Fibroblast of skin of right biceps (primary cell): ENCODE results near the gene POLR2A.
A peak's percentile ranks its signal among the peaks of the same experiment; 100 is the strongest.
"Not testable (repeated sequence)": the region's sequence is repeated elsewhere in the genome, so short reads cannot be mapped to it uniquely, and the experiment has no call there.

ENCODE experiments used
- DNase-seq: peaks from one replicate; pipeline ENCODE4 v3.0.0-alpha.2; 2013

POLR2A gene

DNA sequence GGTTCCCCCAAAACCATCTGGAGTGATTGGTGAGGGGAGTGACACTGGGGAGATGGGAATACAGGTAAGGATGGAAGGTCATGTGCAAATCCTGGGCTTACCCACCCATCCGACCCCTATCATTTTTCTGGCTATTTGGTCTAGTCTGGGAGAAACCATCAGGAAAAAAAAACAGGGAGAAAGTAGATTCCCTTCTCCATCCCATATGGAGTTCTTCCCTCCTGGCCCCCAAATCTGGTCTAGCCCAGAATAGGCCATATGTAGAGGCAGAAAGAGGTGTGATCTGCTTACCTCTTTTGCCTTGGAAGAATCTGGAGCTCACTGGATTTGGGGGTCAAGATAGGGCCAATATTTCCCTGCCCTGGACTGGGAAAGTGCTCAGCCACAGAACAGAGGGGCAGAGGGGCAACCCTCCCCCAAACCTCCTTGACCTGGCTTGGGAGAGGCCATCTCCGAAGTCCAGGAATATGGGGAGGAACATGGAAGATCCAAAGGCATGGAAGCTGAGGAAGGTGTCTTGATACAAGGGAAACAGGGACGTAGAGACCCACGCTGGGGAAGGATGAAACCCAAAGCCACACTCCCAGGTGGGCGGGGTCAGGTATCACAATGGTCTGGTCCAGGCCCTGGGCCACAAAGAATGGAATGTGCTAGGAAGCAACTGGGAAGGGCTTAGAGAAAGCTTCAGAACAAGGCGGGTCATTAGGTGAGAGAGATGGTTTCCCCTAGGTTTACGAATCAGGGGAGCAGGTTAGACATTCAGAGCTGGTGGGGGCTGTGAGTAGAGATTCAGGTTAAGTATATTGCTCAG, 23.1 kb upstream of the POLR2A start:
- no peak for DNase-seq

DNA sequence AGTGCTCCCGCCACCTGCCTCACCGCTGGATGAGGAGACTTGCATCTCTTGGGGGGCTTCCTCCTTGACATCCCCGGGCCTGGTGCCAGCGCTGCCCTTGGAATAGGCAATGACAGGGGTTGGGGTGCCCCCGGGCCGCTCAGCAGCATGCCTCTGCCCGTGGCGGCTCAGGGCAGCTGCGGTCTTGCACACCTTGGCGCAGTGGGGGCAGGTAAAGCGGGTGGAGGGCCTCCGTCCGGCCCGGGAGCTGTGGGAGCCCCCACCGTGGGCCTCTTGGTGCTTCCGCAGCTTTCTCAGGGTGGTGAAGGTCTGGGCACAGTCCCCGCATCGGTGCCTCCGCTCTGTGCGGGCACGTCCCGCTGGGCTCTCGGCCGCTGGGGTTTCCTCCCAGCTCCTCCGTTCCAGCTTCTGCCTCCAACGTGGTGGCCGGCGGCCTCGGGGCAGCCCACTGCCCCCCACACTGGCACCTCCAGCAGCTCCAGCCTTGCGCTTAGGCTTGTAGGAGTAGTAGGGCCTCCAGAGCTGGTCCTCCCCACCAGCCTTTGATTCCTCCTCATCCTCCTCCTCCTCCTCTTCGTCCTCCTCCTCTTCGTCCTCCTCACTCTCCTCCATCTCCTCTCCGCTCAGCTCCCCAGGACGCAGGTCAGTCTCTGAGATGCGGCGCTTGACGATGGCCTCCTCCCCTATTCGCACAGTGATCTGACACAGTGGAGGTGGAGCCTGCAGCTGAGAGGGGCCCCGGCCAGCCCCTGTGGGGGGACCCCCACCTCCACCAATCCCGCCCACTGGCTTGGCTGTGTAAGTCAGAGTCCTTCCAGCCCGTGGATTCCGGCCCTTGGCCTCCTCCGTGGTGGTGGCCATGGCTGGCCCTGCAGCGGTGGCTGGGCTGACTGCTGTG, 21.4 kb upstream of the POLR2A start:
- no peak for DNase-seq

DNA sequence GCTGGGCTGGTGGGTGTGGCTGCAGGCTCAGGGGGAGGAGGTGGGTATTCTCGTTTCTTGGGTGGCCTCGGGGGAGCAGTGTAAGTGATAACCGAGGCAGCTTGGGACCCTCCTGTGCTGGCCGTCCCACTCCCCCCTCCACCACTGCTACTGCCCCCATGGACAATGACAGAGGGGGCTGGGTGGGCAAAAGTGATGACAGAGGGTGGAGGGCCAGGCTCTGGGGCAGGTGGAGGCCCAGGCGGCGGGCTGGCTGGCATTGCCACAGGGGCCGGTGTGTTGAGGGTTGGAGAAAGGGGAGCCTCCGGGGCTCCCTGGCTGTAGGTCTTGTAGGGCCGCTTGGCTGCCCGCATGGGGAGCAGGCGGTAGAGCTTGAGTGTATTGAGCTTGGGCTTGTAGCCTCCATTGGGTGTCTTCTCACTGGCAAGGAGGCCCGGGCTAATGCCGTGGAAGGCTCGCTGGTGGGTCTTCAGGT, 20.8 kb upstream of the POLR2A start:
- no peak for DNase-seq

DNA sequence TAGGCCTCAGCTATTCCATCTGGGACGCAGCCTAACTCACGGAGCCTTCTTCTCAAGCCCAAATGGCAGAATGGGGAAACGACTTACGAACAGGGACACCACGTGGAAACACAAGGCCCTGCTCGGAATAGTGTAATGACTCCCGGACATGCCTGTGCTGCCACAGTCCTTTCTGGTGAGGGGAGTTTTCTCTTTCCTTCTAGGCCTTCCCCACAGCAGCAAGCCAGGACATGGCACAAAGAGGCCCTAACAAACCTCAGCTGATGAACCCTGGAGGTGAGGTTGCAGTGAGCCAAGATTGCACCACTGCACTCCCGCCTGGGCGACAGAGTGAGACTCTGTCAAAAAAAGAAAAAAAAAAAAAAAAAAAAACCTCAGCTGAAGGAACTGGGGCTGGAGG, 20.1 kb upstream of the POLR2A start:
- no peak for DNase-seq

DNA sequence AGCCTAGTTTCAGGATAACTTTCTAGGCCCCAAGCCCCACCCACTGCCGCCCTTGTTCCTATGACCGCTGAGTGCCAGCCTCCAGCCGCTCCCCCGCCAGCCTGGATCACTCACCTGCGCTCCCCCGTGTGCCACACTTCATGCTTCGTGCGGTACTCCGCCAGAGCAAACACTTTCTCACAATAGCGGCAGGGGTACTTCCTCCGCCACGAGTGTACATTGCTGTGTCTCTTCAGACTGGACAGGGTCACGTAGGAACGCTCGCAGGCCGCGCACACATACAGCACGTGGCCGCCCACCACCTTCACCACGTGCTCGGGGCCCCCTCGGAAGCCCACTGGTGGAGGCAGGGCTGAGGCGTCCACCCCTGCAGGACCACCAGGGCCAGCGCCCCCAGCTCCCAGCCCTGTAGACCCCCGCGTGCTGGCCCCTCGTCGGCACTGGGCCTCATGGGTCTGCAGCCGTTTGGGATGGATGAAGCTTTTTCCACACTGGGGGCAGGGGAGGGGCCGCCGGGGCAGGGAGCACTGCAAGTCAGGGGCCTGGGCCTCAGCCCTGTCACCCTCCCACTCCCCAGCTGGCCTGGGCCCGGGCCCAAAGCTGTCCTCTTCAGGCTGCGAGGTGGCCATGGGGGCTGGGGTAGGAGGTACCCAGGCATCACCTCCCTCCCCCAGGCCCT, 18.4 kb upstream of the POLR2A start:
- DNase-seq = no peak

DNA sequence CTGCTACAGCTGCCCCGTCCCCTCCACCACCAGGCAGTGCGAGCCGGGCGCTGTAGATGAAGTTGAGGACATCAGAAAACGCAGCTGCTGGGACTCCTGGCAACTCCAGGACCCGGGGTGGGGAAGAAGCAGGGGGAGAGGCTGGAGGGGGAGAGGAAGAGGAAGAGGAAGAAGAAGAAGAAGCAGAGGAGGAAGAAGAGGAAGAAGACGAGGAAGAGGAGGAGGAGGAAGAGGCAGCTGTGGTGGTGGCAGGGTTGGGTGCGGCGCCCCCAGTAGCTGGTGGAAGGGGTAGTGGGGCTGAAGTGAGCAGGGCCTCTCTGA, 17.9 kb upstream of the POLR2A start:
- DNase-seq = no peak

DNA sequence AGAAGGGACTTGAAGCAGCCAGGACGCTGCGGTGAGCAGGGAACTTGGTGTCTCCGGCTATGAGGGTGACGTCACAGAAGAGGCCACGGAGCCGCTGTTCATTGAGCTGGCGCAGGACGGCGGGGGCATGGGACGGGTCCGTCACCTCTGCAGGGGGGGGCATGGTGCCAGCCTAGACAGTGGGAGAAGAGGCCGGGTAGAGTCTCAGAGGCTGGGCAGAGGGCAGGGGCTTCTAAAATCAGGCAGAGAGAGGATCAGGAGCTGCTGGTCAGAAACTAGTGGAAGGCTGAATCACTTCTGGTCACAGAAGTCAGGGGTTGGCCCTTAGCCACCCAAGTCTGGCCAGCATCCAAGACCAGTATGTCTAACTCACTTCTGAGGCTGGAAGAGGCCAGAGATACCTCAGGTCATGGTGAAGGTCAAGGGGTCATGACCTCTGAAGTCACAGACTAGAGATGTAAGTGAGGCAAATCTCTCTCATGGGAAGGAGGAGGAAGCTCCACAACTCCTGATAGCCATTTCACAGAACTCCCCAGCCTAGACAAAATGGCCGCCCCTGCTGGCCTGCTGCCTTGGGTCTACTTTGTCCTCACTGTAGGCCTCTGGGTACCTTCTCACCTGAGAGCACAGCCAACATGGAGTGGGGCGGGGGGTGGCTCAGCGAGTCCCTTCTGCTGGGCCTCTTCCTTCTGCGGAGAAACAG, 17.4 kb upstream of the POLR2A start:
- DNase-seq = no peak

DNA sequence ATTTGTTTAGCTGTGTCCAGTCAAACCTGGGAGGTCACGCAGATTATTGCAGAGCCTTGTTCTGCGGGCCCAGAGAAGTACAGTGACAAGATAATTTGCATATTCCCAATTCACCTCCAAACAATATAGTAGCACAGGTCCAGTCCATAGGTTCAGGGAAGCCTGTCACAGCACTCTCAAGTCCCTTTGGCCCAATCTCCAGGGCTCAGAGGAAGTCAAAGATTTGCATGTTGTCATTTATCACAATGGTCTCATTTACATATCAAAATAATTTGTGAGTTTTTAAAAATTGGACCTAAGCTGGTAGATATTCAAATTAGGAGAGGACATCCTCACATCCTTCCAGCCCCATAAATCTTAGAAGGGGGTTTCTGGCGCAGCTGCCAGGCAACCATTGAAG, 16.7 kb upstream of the POLR2A start:
- no peak for DNase-seq

DNA sequence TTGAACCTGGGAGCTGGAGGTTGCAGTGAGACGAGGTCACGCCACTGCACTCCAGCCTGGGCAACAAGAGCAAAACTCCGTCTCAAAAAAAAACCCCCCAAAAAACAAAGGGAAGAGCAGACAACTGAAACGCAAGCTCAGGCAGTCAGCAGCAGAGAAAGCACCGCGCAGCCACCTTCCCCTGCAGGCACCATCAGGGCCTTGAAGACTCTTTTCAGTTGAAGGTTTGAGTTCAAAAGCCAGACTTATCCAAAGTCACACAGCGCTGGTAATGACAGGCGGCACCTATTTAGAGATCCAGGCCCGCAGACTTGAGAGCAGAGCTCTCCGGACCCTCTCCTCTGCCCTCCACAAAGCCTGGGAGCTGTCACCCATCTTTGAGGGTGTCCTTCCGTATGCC, 15.9 kb upstream of the POLR2A start:
- no peak for DNase-seq

DNA sequence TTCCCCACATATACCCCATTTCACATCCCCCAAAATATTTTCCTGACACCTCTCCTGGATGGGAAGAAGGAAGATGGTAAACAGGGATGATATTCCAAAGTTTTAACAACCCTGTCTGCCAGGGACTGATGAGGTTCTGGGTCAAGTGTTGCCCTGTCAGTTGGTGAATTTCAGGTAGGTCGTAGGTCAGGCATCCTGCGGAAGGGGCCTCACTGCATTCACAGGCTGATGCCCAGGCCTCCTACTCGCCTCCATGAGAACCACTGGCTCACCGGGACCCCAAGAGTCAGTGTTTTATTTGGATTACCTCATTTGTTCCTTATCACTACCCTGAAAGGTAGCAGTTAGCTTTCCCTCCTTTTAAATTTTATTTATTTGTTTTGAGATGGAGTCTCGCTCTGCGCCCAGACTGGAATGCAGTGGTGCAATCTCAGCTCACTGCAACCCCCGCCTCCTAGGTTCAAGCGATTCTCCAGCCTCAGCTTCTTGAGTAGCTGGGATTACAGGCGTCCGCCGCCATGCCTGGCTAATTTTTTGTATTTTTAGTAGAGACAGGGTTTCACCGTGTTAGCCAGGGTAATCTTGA, 15.3 kb upstream of the POLR2A start:
- no peak for DNase-seq

DNA sequence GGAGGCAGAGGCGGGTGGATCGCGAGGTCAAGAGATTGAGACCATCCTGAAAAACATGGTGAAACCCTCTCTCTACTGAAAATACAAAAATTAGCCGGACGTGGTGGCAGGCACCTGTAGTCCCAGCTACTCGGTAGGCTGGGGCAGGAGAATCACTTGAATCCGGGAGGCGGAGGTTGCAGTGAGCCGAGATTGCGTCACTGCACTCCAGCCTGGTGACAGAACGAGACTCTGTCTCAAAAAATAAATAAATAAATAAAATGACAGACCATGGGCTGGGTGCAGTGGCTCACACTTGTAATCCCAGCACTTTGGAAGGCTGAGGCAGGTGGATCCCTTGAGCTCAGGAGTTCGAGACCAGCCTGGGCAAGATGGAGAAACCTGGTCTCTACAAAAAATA, 14.3 kb upstream of the POLR2A start:
- DNase-seq = not testable (repeated sequence)

DNA sequence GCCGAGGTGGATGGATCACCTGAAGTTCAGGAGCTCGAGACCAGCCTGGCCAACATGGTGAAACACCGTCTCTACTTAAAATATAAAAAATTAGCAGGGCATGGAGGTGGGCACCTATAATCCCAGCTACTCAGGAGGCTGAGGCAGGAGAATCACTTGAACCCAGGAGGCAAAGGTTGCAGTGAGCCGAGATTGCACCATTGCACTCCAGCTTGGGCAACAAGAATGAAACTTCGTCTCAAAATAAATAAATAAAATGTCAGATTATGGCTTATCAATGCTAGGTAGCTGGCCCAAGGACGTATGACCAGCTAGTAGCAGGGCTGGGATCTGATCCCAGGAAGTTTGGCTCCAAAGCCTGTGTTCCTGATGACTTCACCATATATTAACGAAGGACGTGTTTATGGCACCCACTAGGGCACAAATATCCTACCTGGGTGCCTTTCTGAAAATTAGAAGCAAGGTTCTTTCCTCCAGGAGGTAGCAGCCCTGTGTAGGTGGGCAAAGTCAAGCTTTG, 13.7 kb upstream of the POLR2A start:
- DNase-seq = not testable (repeated sequence)

DNA sequence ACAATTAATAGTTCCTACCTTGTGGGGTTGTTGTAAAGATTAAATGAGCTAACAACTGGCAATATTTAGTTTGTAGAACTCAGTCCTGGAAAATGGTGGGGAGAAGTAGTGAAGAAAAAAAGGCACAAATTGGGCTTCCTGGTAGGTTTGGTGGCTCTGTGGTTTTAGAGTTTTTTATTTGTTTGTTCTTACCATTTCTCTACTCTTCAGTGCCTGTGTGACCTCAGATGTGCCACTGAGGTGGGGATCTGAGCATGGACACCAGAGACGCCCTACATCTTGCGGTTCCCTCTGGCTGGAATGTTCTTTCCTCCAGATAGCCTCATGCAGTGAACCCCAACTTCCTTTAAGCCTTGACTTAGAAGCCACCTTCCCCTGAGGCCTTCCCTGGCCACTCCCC, 12.4 kb upstream of the POLR2A start:
- no peak for DNase-seq

DNA sequence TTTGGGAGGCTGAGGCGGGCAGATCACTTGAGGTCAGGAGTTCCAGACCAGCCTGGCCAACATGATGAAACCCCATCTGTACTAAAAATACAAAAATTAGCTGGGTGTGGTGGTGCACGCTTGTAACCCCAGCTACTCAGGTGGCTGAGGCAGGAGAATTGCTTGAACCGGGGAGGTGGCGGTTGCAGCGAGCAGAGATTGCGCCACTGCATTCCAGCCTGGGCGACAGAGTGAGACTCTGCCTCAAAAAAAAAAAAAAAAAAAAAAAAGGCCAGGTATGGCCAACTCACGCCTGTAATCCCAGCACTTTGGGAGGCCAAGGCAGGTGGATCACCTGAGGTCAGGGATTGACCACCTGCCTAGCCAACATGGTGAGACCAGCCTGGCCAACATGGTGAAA, 9.4 kb upstream of the POLR2A start:
- not testable (repeated sequence) for DNase-seq

DNA sequence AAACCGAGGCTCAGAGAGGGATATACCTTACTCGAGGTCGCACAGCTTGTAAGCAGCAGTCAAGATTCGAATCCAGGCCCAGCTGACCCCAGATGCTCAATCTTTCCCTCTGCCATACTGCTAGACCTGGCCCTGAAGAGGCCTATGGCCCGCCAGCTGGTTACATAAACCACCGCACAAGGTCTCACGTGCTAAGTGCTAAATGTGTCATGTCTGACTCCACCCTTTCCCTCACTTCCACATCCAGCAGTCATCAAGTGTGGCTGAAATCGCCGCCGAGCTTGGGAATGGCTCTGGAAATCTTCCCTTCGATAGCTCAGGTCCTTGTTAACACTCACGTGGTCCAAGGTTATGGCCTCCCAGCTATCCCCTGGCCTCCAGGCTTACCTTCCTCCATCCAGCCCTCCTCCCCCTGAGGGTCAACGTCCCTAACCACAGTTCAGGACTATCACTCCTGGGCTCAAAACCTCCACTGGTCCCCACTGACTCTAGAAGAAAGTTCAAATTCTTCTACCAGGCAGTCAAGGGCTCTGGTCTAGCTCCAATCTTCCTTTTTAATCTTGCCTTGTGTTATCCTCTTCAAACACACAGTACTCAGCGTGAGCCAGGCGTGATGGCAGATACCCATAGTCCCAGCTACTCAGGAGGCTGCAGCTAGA, 8.3 kb upstream of the POLR2A start:
- DNase-seq = peak; percentile 34

DNA sequence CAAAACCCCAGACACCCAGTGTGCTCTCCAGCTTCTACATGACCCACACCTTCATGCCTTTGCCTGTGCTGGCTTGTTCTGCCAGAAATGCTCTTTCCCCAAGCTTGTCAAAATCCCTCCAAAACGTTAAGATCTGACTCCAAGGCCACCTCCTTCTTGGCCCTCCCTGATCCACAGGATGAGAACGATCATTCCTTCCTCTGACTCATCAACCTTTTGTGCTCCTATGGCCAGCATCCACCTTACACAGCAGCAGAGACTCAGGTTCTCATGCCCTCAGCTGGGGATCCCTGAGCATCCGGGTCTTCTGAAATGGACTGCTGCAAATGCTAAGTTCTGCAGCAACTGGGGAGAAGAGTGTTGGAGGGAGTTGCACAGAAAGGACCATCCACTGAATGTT, 7.7 kb upstream of the POLR2A start:
- peak; percentile 48 for DNase-seq

DNA sequence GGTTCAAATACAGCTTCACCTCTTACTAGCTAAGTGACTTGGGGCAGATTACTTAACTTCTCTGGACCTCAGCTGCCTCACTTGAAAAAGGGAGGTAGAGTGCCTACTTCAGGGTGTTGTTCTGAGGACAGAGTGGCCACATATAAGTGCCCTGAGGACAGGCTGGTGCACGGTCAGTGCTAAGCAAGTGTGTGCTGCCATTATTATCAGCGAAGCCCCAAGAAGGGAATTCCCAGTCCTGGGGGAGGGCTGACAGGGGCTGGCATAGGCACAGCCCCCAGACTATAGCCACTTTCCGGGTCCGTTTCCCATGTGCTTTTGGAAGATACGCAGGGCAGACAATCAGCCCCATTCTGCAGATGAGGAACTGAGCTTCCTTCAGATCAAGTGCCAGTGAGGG, 7.2 kb upstream of the POLR2A start:
- no peak for DNase-seq

DNA sequence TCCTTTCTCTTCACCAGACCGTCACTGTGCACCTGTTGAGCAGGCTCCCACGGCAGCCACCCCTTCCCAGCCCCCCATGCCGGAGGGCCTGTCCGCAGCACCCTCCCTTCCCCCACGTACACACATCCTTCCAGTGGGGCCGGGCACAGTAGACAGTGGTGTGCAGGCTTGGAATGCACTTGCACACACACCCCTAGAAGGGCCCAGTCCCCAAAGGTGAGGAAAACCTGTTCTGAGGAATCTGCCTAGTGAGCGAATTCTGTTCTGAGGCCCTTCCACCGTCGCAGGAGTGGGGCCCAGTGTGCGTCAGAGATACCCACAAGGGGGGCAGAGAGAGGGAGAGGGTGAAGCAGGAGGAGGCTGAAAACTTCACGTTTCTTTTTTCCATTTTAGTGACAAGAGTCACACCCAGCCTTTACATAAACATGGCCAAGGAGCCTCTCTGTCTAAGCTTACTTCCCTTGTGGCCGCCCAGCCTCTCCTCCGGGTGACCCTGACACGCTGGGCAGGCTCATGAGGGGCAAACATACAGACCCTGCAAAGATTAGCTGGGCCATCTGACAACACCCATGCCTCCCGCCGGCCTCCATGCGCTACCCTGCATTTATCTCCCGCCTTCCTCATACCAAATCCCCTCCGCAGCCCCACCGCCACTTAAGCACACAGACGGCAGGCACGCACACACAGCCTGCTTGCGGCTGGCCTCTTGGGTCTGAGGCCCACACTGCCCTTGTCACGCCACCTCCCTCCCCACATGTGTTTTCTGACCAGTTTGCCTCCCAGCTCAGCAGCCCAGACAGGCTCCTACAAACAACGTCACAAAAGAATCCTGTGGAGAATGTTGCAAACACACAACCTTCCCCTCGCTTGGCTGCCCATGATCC, 6.5 kb upstream of the POLR2A start:
- peak; percentile 64 for DNase-seq

DNA sequence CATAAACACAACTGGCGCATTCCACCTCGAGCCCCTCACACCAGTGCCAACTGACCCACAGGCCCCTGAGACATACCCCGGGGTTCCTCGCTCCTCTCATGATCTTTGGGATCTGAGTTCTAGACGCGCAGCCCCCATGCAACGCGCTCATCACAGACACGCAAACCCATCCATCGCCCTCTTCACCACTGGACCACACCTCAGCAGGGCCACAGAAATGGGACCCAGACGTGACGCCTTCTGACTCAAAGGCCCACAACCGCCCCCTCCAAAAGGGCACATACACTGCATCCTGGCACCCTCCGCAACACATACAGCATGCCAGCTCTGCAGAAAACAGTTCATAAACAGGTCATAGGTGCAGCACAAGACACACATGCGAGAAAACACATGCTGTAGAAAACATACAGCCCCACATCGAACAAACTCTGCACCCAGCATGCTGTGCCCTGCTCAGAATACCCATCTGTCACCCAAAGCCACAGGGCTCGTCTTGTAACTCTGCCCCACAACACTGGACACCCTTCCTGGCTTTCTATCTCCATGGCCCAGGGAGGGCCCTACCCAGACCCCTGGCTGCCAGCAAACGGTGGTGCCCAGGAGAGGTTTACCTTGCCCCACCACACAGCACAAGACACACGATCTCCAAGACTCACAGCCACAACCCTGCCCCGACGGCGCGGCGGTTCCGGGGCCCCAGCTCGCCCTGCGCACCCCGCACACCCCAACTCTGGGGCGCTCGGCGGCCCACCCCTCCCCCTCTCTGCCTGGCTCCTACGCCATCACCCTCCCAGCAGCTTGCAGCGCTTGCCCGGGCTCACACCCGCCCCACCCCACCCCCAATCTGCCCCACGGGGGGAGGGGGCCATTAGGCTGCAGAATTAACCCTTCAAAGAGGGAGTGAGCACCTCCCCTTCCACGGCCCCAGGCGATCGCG, 5.6 kb upstream of the POLR2A start:
- peak; percentile 40 for DNase-seq
